ENCODE data around the gene FA2H.

- no peak for TF ChIP-seq CTCF (IDR thresholded peaks at IDR 0.05)
- TF ChIP-seq POLR2A (IDR thresholded peaks at IDR 0.05), result no peak
Measured at GRCh38 chr16:74739275-74739674, 35.3 kb downstream of the FA2H start.
